K562 (cell line): ENCODE results near the gene UNC13A. TPM values are rescaled to one million over a fixed set of nuclear protein-coding genes. Genes with fewer than 3 reads are reported as not detected.
A peak's percentile ranks its signal among the peaks of the same experiment; 100 is the strongest.

ENCODE experiments used
- HOMEZ ChIP-seq: fragments of 250-450 bp; sonication (Bioruptor Pico); IDR thresholded peaks from 2 replicates; pipeline ENCODE4 v1.4.0; 2020; ENCODE audit warnings: mild to moderate bottlenecking, moderate library complexity
- JUN ChIP-seq, 2 experiments: sonication (generic) in 1 of 2; formaldehyde crosslinking in 1 of 2; IDR thresholded peaks; 2 replicates each; pipeline versions ENCODE4 v1.6.1 to v1.8.0; 2012 to 2022; ENCODE audit warnings: borderline replicate concordance in 2 of 2, mild to moderate bottlenecking in 2 of 2, improper control_type of control experiment in 1 of 2, low read depth in 1 of 2, low read length in 1 of 2, missing genetic modification reagents in 1 of 2
- JUND ChIP-seq, 2 experiments: IDR thresholded peaks; 2 replicates in 1 of 2; 3 replicates in 1 of 2; pipeline ENCODE4 v1.6.1; 2011; ENCODE audit warnings: borderline replicate concordance in 2 of 2, low read depth in 2 of 2, low read length in 2 of 2, improper control_type of control experiment in 1 of 2, missing biosample characterization in 1 of 2, missing genetic modification characterization in 1 of 2, missing genetic modification reagents in 1 of 2
- MAZ ChIP-seq, 2 experiments: fragments of 450-650 bp in 1 of 2; sonication (generic) in 1 of 2; formaldehyde crosslinking; IDR thresholded peaks in 1 of 2; conservative IDR thresholded peaks in 1 of 2; 2 replicates each; pipeline versions ENCODE4 v1.4.0 to v1.5.0; 2020; ENCODE audit warnings: mild to moderate bottlenecking in 1 of 2, missing genetic modification reagents in 1 of 2
- NCOA1 ChIP-seq: fragments of 450-650 bp; IDR thresholded peaks from 2 replicates; pipeline ENCODE4 v1.6.1; 2016; ENCODE audit warnings: low read depth
- NFRKB ChIP-seq: fragments of 450-650 bp; IDR thresholded peaks from 2 replicates; pipeline ENCODE4 v1.6.1; 2016; ENCODE audit warnings: low read depth
- NR2F6 ChIP-seq: fragments of 450-650 bp; formaldehyde crosslinking; IDR thresholded peaks from 2 replicates; pipeline ENCODE4 v1.4.0; 2020; ENCODE audit warnings: mild to moderate bottlenecking
- PHB2 ChIP-seq: fragments of 450-650 bp; IDR thresholded peaks from 2 replicates; pipeline ENCODE4 v1.6.1; 2017; ENCODE audit warnings: low read depth
- RBM34 ChIP-seq: fragments of 200-400 bp; formaldehyde crosslinking; IDR thresholded peaks from 2 replicates; pipeline ENCODE4 v1.6.1; 2018; ENCODE audit warnings: low read length, borderline replicate concordance; ENCODE audit not compliant: insufficient read depth
- RFX5 ChIP-seq: IDR thresholded peaks from 2 replicates; pipeline ENCODE4 v1.6.1; 2011; ENCODE audit warnings: low read depth, mild to moderate bottlenecking, improper control_type of control experiment, low read length
- SNIP1 ChIP-seq: fragments of 450-650 bp; IDR thresholded peaks from 2 replicates; pipeline ENCODE4 v1.7.1; 2017; ENCODE audit warnings: low read depth, mild to moderate bottlenecking
- SP2 ChIP-seq: IDR thresholded peaks from 2 replicates; pipeline ENCODE4 v1.6.1; 2011; ENCODE audit warnings: mild to moderate bottlenecking, low read depth, low read length, moderate library complexity; ENCODE audit not compliant: poor library complexity, severe bottlenecking; ENCODE audit errors: extremely low read depth
- WHSC1 ChIP-seq: IDR thresholded peaks from one replicate; pipeline ENCODE4 v1.6.1; 2012; ENCODE audit warnings: low read length, control low read depth, inconsistent platforms
- ZBTB33 ChIP-seq: sonication (generic); formaldehyde crosslinking; IDR thresholded peaks from 2 replicates; pipeline ENCODE4 v1.8.1; 2023; ENCODE audit warnings: mild to moderate bottlenecking, missing genetic modification reagents
- ZBTB5 ChIP-seq: fragments of 450-650 bp; IDR thresholded peaks from 2 replicates; pipeline ENCODE4 v1.6.1; 2017; ENCODE audit warnings: antibody characterized with exemption
- ZBTB7A ChIP-seq: IDR thresholded peaks from 2 replicates; pipeline ENCODE4 v1.6.1; 2011; ENCODE audit warnings: low read depth, mild to moderate bottlenecking, low read length, moderate library complexity, borderline replicate concordance; ENCODE audit not compliant: control insufficient read depth
- ZNF239 ChIP-seq: fragments of 250-450 bp; sonication (Bioruptor Pico); IDR thresholded peaks from 2 replicates; pipeline ENCODE4 v1.4.0; 2020; ENCODE audit warnings: mild to moderate bottlenecking
- ZNF707 ChIP-seq: fragments of 250-450 bp; sonication (Bioruptor Pico); conservative IDR thresholded peaks from 2 replicates; pipeline ENCODE4 v1.8.0; 2022; ENCODE audit warnings: inconsistent platforms, mild to moderate bottlenecking, moderate library complexity
- ZNF764 ChIP-seq: fragments of 250-450 bp; sonication (Bioruptor Pico); IDR thresholded peaks from 2 replicates; pipeline ENCODE4 v1.4.0; 2020; ENCODE audit warnings: low read depth, mild to moderate bottlenecking, moderate library complexity
- polyA plus RNA-seq, 8 experiments: library from polyadenylated mRNA; depleted of rRNA in 4 of 8; stranded (reverse) in 5 of 8; unstranded in 3 of 8; fragments of >200 nt; fragmentation: Nextera tagmentation in 2 of 8; fragmentation: Illumina TruSeq in 1 of 8; extraction: Ambion mirVana in 2 of 8; extraction: Trizol in 1 of 8; gene quantifications; 2 replicates each; pipeline versions ENCODE4 v1.2.1 to v1.2.3, GENCODE V29; 2011 to 2014; ENCODE audit warnings: inconsistent platforms in 1 of 8, missing spikeins in 1 of 8
- total RNA-seq, 7 experiments: library from RNA; depleted of rRNA in 6 of 7; stranded (reverse); fragments of >200 nt in 6 of 7; fragmentation: Illumina TruSeq in 2 of 7; extraction: Trizol in 2 of 7; gene quantifications; 2 replicates each; pipeline versions ENCODE4 v1.2.1 to v1.2.3, GENCODE V29; 2011 to 2021; ENCODE audit warnings: low replicate concordance in 1 of 7
- TF ChIP-seq, protein P1 (sequence below): IDR thresholded peaks from 3 replicates; pipeline ENCODE4 v1.6.1; 2011; ENCODE audit warnings: borderline replicate concordance, mild to moderate bottlenecking; ENCODE audit not compliant: insufficient read length, insufficient read depth

UNC13A gene
- total and polyA plus RNA-seq, 9 of the 15 experiments (the other 6 are each of a cell fraction or from before 2014, with no cell fraction given) = 0.03 to 1.0 (median 0.25) TPM

GRCh38 chr19:17719730-17720400 lies 31.7 kb upstream of the UNC13A start (continued):
- TF ChIP-seq ZBTB7A = 0 out of 2 replicates have a peak, but pooled peaks have one; percentile 24
- no peak for TF ChIP-seq ZBTB33 (CRISPR knock-in tag)
- no peak for TF ChIP-seq SNIP1
- no peak for TF ChIP-seq ZNF764 (CRISPR knock-in tag)
- no peak for TF ChIP-seq ZNF707 (CRISPR knock-in tag)
- no peak for TF ChIP-seq NFRKB
- TF ChIP-seq NR2F6 (CRISPR knock-in tag) = no peak
- TF ChIP-seq NCOA1 = no peak
- TF ChIP-seq ZBTB5 = no peak
- TF ChIP-seq HOMEZ (CRISPR knock-in tag) = no peak
- TF ChIP-seq PHB2 = no peak
- TF ChIP-seq, protein P1, sequence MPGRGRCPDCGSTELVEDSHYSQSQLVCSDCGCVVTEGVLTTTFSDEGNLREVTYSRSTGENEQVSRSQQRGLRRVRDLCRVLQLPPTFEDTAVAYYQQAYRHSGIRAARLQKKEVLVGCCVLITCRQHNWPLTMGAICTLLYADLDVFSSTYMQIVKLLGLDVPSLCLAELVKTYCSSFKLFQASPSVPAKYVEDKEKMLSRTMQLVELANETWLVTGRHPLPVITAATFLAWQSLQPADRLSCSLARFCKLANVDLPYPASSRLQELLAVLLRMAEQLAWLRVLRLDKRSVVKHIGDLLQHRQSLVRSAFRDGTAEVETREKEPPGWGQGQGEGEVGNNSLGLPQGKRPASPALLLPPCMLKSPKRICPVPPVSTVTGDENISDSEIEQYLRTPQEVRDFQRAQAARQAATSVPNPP = no peak
- no peak for TF ChIP-seq RFX5
- TF ChIP-seq MAZ (CRISPR knock-in tag; conservative IDR thresholded peaks at IDR 0.05 in 1 of 2, IDR thresholded peaks at IDR 0.05 in 1 of 2) = 0 out of 4 replicates have a peak, but pooled peaks of 1 of the 2 experiments have one; percentile 21
- no peak for TF ChIP-seq ZNF239 (CRISPR knock-in tag)
- no peak for TF ChIP-seq WHSC1
- no peak for TF ChIP-seq RBM34
- peak; percentile 34; the same call in 1 of the 2 replicates for TF ChIP-seq JUND (IDR thresholded peaks at IDR 0.05; ENCODE audit: borderline replicate concordance, low read depth, low read length)
- TF ChIP-seq JUND (tag; IDR thresholded peaks at IDR 0.05; ENCODE audit: borderline replicate concordance, low read depth, low read length) = no peak
- TF ChIP-seq JUN (IDR thresholded peaks at IDR 0.05; ENCODE audit: borderline replicate concordance, low read depth, low read length) = no peak
- 0 out of 2 replicates have a peak, but pooled peaks have one; percentile 34 for TF ChIP-seq JUN (CRISPR knock-in tag; IDR thresholded peaks at IDR 0.05; ENCODE audit: borderline replicate concordance)
- TF ChIP-seq SP2 = no peak
